ENCODE measurements around the gene RASL12.
"Not testable (repeated sequence)": the region's sequence is repeated elsewhere in the genome, so short reads cannot be mapped to it uniquely, and the experiment has no call there.

GRCh38 chr15:65044218-65044617, 23.6 kb downstream of the RASL12 start:
- not testable (repeated sequence) for TF ChIP-seq CTCF, EZH2, EZH2phosphoT487 (IDR thresholded peaks at IDR 0.05)
